T-helper 17 cell (primary cell): ENCODE results near the gene CCDC102A. TPM values are rescaled to one million over a fixed set of nuclear protein-coding genes. Genes with fewer than 3 reads are reported as not detected.

ENCODE experiments used
- ATAC-seq: fragments of 150-1000 bp; cut with Tn5 transposase; 2 replicates; pipeline ENCODE4 v1.10.0; 2021; ENCODE audit warnings: mild to moderate bottlenecking, moderate library complexity
- DNase-seq, 3 donors: peaks; one replicate each; pipeline versions ENCODE4 v3.0.0 to v3.0.0-alpha.2; 2020 to 2021
- H3K9me3 ChIP-seq: one replicate; pipeline ENCODE4 v1.7.0; 2013; ENCODE audit warnings: low read length, mild to moderate bottlenecking; ENCODE audit not compliant: control insufficient read depth, poor library complexity, severe bottlenecking
- H3K27ac Mint-ChIP-seq: one replicate; pipeline ENCODE4 v1.8.0; 2022; ENCODE audit warnings: mild to moderate bottlenecking, moderate library complexity, mixed read lengths
- H3K27me3 Mint-ChIP-seq: one replicate; pipeline ENCODE4 v1.8.0; 2022; ENCODE audit warnings: mixed read lengths
- H3K36me3 Mint-ChIP-seq: one replicate; pipeline ENCODE4 v1.8.0; 2022; ENCODE audit warnings: low read depth, mixed read lengths
- H3K4me1 Mint-ChIP-seq: one replicate; pipeline ENCODE4 v1.8.0; 2022; ENCODE audit warnings: mild to moderate bottlenecking, mixed read lengths
- H3K4me3 Mint-ChIP-seq: one replicate; pipeline ENCODE4 v1.8.0; 2022; ENCODE audit warnings: mild to moderate bottlenecking, moderate library complexity, mixed read lengths
- total RNA-seq, 4 donors: library from RNA in 2 of 4; stranded (reverse) in 2 of 4; gene quantifications; one replicate each; pipeline ENCODE4 v1.2.3 and lab custom pipeline; 2022 to 2026

The CCDC102A gene
- total RNA-seq, 2 donors from 2014 or later: 3.1 to 4.9 TPM

DNA sequence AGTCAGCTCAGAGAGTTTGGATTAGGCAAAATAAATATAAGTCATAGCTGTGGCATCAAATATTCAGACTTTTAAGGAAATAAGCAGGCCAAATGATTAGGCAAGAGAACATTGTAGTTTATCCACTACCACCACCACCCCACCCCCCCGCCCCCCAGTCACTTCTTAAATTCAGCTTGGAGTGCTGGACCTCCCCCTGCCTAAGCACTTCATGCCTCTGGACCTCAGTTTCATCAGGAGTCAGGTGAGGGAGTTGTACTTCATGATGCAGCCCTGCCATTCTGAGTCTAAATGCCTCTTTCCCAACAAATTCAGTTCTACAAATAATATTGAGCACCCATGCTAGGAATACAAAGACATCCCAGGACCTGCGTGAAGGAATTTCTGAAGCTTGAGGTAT, 71.8 kb downstream of the CCDC102A start:
- no peaks in the 10 kb centered on the region for H3K9me3 ChIP-seq
- ATAC-seq (no peak), DNase-seq (no peak)
- no peak overlapping the region for H3K27ac Mint-ChIP-seq
- H3K4me3 Mint-ChIP-seq: peak overlapping the region; percentile 25
- H3K27me3 Mint-ChIP-seq: no peaks in the 10 kb centered on the region
- H3K4me1 Mint-ChIP-seq: peaks cover 28% of the 10 kb centered on the region
- peaks cover 11% of the 10 kb centered on the region for H3K36me3 Mint-ChIP-seq

DNA sequence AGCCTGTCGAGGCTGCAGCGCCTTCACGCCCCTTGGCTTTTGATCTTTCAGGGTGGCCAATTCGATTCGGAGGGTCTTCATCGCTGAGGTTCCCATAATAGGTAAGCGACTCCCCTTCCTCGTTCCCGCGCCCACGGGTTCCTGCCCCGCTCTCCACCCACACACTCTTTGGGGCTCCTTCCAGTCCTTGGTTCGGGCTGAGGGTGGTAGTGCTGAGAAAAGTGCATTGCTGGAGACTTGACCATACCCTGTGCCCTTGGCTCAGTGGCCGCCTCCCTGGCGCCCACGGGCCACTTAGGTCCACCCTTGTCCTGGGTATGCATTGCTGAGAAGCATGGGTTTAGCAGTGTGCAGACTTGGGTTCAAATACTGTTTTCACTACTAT, 73.4 kb downstream of the CCDC102A start:
- H3K9me3 ChIP-seq: no peaks in the 10 kb centered on the region
- no peak for DNase-seq
- peaks cover 26% of the 10 kb centered on the region for H3K4me1 Mint-ChIP-seq
- H3K27me3 Mint-ChIP-seq: no peaks in the 10 kb centered on the region
- peaks cover 11% of the 10 kb centered on the region for H3K36me3 Mint-ChIP-seq
- no peak for ATAC-seq
- peak overlapping the region; percentile 98 for H3K27ac Mint-ChIP-seq
- H3K4me3 Mint-ChIP-seq: peak overlapping the region; percentile 100

- H3K4me1 Mint-ChIP-seq: peaks cover 26% of the 10 kb centered on the region
- peak within 1 kb of the TSS; percentile 98 for H3K27ac Mint-ChIP-seq
- no peaks in the 10 kb centered on the region for H3K27me3 Mint-ChIP-seq
- DNase-seq (peak; percentile 86 to 96 (median 90)), ATAC-seq (peak; percentile 97)
- H3K4me3 Mint-ChIP-seq: peak within 1 kb of the TSS; percentile 100
- no peaks in the 10 kb centered on the region for H3K9me3 ChIP-seq
- peaks cover 11% of the 10 kb centered on the region for H3K36me3 Mint-ChIP-seq
Observed at GRCh38 chr16:57462209-57462977, 74.0 kb downstream of the CCDC102A start, which contains the start of gene POLR2C. TSS of gene POLR2C (plus strand) at chr16:57462679. CDS start at chr16:57462725, 46 bp downstream.

Other genes starting within 250 kb of the CCDC102A start
- not detected for gene CCL22, start 177.8 kb downstream of the CCDC102A start, total RNA-seq
- not detected for gene CX3CL1, start 164.1 kb downstream of the CCDC102A start, total RNA-seq
- not detected for gene CCL17, start 131.8 kb downstream of the CCDC102A start, total RNA-seq
- gene CIAPIN1, start 89.2 kb downstream of the CCDC102A start, total RNA-seq: 10 to 100 TPM; 19.3 to 35.0 TPM
- gene COQ9, start 89.1 kb downstream of the CCDC102A start, total RNA-seq: 10 to 100 TPM; 14.2 to 15.3 TPM
- 10 to 100 TPM; 76.1 to 82.6 TPM for gene POLR2C, start 73.9 kb downstream of the CCDC102A start, total RNA-seq
- 1 to 10 TPM; 1.8 to 2.6 TPM for gene DOK4, start 50.1 kb downstream of the CCDC102A start, total RNA-seq
- gene ADGRG5, start 6.1 kb upstream of the CCDC102A start, total RNA-seq: 1 to 10 TPM; 1.6 to 2.8 TPM
- gene ADGRG1, start 92.1 kb upstream of the CCDC102A start, total RNA-seq: 1 to 10 TPM in 1 of 2 donors, under 1 TPM in 1; 0.65 to 1.3 TPM
- gene ADGRG3, start 131.7 kb upstream of the CCDC102A start, total RNA-seq: under 1 TPM; 0.75 to 0.99 TPM
- gene DRC7, start 158.2 kb upstream of the CCDC102A start, total RNA-seq: under 1 TPM in 1 of 2 donors, not detected in 1; 0.23 TPM
- gene KATNB1, start 199.2 kb upstream of the CCDC102A start, total RNA-seq: 10 to 100 TPM; 24.3 to 27.3 TPM